Memory B cell (primary cell): ENCODE results near the gene ISG20.
A peak's percentile ranks its signal among the peaks of the same experiment; 100 is the strongest.

Experiments
- ATAC-seq: fragments of 150-1000 bp; cut with Tn5 transposase; 2 replicates; pipeline ENCODE4 v1.10.0; 2021; ENCODE audit warnings: low read depth, mild to moderate bottlenecking, moderate library complexity
- DNase-seq, 2 donors: peaks; one replicate each; pipeline ENCODE4 v3.0.0; 2022; ENCODE audit warnings: low spot score in 2 of 2
- H3K27ac Mint-ChIP-seq: one replicate; pipeline ENCODE4 v1.8.0; 2022; ENCODE audit warnings: mild to moderate bottlenecking, moderate library complexity, mixed read lengths
- H3K27me3 Mint-ChIP-seq: one replicate; pipeline ENCODE4 v1.8.0; 2022; ENCODE audit warnings: mixed read lengths
- H3K36me3 Mint-ChIP-seq: one replicate; pipeline ENCODE4 v1.8.0; 2022; ENCODE audit warnings: mild to moderate bottlenecking, mixed read lengths
- H3K4me1 Mint-ChIP-seq: one replicate; pipeline ENCODE4 v1.8.0; 2022; ENCODE audit warnings: mixed read lengths
- H3K4me3 Mint-ChIP-seq: one replicate; pipeline ENCODE4 v1.8.0; 2022; ENCODE audit warnings: mild to moderate bottlenecking, moderate library complexity, mixed read lengths
- H3K9me3 Mint-ChIP-seq: one replicate; pipeline ENCODE4 v1.8.0; 2022; ENCODE audit warnings: mixed read lengths

ISG20 gene

DNA sequence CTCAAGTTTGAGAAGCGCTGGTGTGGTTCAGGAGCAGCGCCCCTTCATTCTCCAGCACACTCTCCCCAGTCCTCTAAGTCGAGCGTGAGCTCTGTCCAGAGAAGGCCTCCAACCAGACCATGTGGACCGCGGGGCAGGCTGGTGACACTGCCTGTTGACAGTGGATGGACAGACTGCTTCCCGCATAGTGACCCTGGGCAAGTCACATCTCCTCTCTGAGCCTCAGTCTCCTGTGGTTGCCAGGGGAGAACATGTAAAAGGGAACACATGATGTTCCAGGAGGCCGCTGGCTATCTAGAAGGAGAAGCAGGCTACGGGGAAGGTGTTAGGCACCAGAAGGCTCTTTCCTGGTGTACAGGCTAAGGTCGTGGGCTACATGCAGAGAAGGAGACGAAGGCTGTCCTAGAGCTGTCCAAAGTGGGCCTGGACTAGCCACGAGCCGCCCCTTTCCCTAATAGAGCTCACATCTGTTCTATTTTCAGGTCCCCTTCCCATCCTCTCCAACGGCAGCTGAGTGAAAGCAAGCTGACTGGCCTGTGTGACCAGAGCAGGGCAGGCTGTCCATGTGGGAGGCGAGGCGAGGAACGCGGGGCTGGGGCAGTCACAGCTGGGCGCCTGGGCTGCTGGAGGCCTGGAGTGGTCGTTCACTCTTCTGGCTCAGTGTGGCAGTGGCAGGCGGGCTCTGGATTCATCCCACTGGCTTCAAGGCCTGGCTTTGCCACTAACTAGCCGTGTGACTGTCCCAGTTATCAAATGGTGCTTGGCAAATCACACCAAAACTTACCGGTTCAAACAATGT, 11.1 kb downstream of the ISG20 start:
- no peaks in the 10 kb centered on the region for H3K27me3 Mint-ChIP-seq
- no peak for ATAC-seq
- peaks cover 57% of the 10 kb centered on the region for H3K4me1 Mint-ChIP-seq
- H3K27ac Mint-ChIP-seq, result peak overlapping the region; percentile 87
- H3K9me3 Mint-ChIP-seq, result no peaks in the 10 kb centered on the region
- H3K36me3 Mint-ChIP-seq, result peaks cover 26% of the 10 kb centered on the region
- no peak for DNase-seq
- peak overlapping the region; percentile 54 for H3K4me3 Mint-ChIP-seq

DNA sequence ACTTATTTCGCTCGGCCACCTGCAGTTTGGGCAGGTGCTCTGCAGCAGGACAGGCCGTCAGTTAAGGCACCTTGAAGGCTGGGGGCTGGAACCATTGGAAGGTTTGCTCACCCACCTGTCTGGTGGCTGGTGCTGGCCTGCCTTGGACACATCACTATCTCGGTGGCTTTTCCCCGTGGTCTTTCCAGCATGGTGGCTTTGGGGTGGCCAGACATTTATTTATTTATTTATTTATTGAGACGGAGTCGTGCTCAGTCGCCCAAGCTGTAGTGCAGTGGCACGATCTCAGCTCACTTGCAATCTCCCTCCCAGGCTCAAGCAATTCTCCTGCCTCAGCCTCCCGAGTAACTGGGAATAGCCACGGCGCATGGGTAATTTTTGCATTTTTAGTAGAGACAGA, 11.7 kb downstream of the ISG20 start:
- Mint-ChIP-seq H3K9me3 (no peaks in the 10 kb centered on the region), H3K27me3 (no peaks in the 10 kb centered on the region), H3K4me3 (no peak overlapping the region), H3K27ac (peak overlapping the region; percentile 53), H3K4me1 (peaks cover 56% of the 10 kb centered on the region), H3K36me3 (peaks cover 23% of the 10 kb centered on the region)
- ATAC-seq (no peak), DNase-seq (no peak)

DNA sequence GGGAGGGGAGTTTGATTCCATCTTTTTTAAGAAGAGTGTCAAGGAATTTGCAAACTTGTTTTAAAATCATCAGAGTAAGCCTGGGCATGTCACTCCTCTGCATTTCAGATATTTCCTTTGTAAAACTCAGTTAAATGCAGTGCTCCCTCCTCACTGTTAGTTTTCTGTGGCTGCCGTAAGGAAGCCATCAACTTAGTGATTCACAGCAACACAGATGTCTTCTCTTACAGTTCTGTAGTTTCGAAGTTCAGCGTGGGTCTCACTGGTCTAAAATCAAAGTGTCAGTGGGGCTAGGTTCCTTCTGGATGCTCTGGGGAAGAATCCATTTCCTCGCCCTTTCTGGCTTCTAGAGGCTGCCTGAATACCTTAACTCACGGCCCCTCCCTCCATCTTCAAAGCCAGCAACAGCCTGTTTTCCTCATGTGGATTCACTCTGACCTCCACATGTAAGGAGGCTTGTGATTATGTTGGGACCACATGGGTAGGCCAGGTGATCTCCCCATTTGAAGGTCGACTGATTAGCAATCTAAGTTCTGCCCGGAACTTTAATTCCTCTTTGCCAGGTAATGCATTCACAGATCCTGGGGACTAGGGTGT, 12.4 kb downstream of the ISG20 start:
- Mint-ChIP-seq H3K4me3 (no peak overlapping the region), H3K9me3 (no peaks in the 10 kb centered on the region), H3K27me3 (no peaks in the 10 kb centered on the region), H3K36me3 (peaks cover 19% of the 10 kb centered on the region), H3K27ac (peak overlapping the region; percentile 53), H3K4me1 (peaks cover 55% of the 10 kb centered on the region)
- ATAC-seq (no peak), DNase-seq (no peak)

DNA sequence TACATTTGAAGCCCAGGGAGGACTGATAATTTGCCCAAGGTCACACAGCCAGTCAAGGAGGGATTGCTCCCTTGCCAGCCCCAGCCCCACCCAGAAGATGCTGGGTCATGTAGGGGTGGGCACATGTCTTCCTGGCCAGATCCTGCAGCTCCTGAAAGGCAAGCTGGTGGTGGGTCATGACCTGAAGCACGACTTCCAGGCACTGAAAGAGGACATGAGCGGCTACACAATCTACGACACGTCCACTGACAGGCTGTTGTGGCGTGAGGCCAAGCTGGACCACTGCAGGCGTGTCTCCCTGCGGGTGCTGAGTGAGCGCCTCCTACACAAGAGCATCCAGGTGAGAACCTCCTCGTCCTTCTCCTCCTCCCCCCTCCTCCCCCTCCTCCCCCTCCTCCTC, 13.2 kb downstream of the ISG20 start:
- DNase-seq (no peak), ATAC-seq (no peak)
- no peaks in the 10 kb centered on the region for H3K9me3 Mint-ChIP-seq
- H3K27ac Mint-ChIP-seq, result peak overlapping the region; percentile 53
- H3K4me3 Mint-ChIP-seq, result no peak overlapping the region
- H3K27me3 Mint-ChIP-seq, result no peaks in the 10 kb centered on the region
- peaks cover 19% of the 10 kb centered on the region for H3K36me3 Mint-ChIP-seq
- peaks cover 54% of the 10 kb centered on the region for H3K4me1 Mint-ChIP-seq

DNA sequence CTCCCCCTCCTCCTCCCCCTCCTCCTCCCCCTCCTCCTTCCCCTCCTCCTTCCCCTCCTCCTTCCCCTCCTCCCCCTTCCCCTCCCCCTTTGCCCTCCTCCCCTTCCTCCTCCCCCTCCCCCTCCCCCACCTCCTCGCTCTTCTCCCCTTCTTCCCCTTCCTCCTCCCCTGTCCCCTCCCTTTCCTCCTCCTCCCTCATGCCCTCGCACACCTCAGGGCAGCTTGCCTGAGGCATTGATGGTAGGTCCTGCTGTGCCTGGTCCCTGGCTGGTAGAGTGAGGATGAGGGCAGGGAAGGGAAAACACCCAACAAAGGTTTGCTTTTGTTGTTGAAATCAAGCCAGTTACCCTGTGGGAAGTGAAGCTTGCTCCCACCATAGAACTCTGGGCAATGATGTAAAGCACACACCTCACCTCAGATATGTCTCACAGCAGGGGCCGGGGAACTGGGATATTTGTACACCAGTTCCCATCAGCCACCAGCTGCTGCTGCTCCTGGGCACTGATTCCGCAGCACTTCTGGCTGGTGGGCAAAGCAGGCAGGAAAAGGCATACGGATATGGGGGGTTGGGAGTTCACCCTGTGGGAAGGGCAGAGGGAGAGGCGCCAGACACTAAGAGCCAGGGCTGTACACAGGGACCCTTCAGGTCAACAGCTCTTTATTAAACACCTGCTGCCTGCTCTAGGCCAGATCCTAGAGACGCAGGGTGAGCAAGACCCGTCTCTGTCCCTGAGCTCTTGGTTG, 13.8 kb downstream of the ISG20 start:
- peaks cover 53% of the 10 kb centered on the region for H3K4me1 Mint-ChIP-seq
- no peak for DNase-seq
- peaks cover 17% of the 10 kb centered on the region for H3K36me3 Mint-ChIP-seq
- no peaks in the 10 kb centered on the region for H3K9me3 Mint-ChIP-seq
- H3K27ac Mint-ChIP-seq, result peak overlapping the region; percentile 67
- no peaks in the 10 kb centered on the region for H3K27me3 Mint-ChIP-seq
- no peak for ATAC-seq
- no peak overlapping the region for H3K4me3 Mint-ChIP-seq

DNA sequence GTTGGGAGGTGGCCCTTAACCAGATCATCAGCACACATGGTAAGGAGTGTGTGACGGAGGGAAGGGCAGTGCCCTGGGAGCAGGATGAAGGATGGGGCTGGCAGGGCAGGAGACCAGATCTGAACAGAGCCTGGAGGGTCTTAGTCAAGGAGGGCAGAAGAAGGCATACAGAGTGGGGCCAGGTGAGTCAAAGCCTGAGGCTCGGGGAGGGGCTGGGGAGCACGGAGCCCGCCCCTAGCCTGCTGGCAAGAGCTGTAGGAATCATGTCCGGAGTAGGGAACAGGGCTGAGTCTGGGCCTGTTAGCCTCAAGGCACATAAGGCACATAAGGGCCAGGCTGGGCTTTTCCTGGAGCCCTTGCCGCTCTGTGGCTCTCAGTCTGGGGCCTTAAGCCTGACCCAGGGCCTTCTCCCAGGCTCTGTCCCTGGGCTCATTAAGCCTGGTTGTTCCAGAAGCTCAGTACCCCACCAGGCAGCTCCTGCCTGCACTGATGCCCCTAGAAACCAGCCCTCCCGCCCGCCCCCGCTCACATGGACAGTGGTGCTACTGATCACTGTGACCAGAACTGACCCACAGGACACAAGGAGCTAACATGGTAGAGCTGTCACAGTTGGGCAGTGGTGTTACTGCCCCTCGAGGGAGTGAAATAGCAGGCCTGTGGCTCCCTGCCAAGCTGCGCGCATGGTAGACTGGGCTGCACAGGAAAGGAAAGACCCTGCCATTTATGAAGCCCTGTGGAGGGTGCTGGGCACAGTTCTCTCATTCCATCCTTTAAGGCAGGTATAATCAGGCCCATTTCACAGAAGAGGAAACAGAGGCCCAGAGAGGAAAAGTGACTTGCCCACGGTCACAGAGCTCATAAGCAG, 14.6 kb downstream of the ISG20 start:
- no peaks in the 10 kb centered on the region for H3K9me3 Mint-ChIP-seq
- peaks cover 53% of the 10 kb centered on the region for H3K4me1 Mint-ChIP-seq
- no peak overlapping the region for H3K4me3 Mint-ChIP-seq
- H3K36me3 Mint-ChIP-seq, result peaks cover 11% of the 10 kb centered on the region
- DNase-seq (no peak), ATAC-seq (no peak)
- H3K27ac Mint-ChIP-seq, result peak overlapping the region; percentile 67
- no peaks in the 10 kb centered on the region for H3K27me3 Mint-ChIP-seq

DNA sequence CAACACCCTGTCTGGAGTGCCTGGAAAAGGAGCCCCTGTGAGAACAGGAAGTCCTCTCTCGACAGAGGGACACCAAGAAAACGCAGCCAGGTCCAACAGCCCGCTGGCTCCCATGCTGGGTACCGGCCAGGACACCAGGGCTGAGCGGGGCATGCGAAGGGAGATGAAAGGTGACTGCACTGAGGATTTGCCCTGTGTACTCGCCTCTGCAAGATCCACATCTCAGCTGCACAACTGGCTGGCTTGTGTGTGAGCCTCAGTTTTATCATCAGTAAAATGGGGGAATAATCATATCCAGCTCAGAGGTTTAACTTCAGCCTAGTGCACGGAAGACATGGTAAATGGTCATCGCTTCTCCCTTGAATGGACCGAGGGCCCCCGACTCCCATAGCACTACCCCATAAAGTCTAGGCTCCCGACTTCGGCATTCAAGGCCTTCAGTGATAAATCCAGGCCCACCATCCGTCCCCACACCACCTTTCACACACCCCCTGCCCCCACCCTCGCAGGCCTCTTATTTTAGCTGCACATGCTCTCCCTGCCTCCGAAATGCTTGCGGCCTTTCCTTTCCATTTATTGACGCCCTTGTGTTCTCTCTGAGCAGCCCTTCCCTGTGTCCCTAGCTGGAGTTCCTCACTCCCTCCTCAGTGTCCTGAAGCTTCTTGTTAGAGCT, 15.8 kb downstream of the ISG20 start:
- DNase-seq, result no peak
- H3K9me3 Mint-ChIP-seq, result no peaks in the 10 kb centered on the region
- no peaks in the 10 kb centered on the region for H3K27me3 Mint-ChIP-seq
- H3K4me3 Mint-ChIP-seq, result no peak overlapping the region
- peaks cover 8% of the 10 kb centered on the region for H3K36me3 Mint-ChIP-seq
- no peak for ATAC-seq
- H3K4me1 Mint-ChIP-seq, result peaks cover 47% of the 10 kb centered on the region
- H3K27ac Mint-ChIP-seq, result no peak overlapping the region

DNA sequence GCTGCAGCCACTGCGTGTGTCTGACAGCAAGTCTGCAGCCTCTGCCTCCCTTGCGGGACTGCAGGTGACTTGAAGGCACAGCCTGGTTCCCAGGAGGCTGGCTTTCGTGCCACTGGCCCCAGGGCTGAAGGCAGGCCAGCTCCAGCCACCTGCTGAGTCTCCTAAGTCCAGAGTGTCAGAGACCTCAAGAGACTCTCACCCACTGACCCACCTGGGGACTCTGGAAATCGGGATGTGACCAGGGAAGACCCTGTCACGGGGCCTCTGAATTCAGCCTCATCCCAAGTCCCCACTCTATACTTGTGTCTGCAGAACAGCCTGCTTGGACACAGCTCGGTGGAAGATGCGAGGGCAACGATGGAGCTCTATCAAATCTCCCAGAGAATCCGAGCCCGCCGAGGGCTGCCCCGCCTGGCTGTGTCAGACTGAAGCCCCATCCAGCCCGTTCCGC, 16.3 kb downstream of the ISG20 start:
- H3K9me3 Mint-ChIP-seq, result no peaks in the 10 kb centered on the region
- no peaks in the 10 kb centered on the region for H3K27me3 Mint-ChIP-seq
- peak overlapping the region; percentile 94 for H3K27ac Mint-ChIP-seq
- ATAC-seq (no peak), DNase-seq (no peak)
- H3K36me3 Mint-ChIP-seq, result peaks cover 8% of the 10 kb centered on the region
- no peak overlapping the region for H3K4me3 Mint-ChIP-seq
- H3K4me1 Mint-ChIP-seq, result peaks cover 43% of the 10 kb centered on the region

DNA sequence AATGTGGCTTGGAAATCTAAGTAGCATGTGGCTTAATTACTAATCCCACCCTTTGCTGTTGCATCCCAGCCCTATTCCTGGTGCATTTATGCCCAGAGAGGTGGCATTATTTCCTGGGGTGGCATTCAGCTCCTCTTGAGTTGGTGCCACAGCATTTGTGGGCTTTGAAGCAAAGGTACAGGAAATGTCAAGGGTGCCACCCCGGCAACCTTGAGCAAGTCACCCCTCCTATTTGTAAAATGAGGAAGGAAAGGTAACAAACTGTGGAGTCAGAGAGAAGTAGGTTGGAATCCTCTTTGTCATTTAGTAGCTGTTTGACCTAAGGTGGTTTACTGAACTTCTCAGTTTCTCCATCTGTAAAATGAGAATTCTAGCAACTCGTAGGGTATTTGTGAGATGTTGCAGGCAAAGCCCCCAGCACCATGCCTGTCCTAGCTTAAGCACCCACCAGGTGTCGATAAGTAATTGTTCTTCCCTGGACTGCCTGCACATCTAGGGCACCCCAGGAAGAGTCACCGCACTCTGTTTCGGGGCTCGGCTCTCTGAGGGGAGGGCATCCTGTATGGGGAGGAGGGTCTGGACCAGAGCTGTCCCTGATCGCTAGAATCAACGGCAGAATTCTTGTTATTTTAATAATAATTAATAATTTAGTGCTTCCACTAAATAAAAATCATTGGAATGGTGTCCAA, 17.1 kb downstream of the ISG20 start:
- peak; percentile 4 for ATAC-seq
- DNase-seq, result no peak
- H3K36me3 Mint-ChIP-seq, result peaks cover 8% of the 10 kb centered on the region
- no peaks in the 10 kb centered on the region for H3K9me3 Mint-ChIP-seq
- peaks cover 47% of the 10 kb centered on the region for H3K4me1 Mint-ChIP-seq
- H3K27ac Mint-ChIP-seq, result peak overlapping the region; percentile 94
- H3K4me3 Mint-ChIP-seq, result peak overlapping the region; percentile 57
- no peaks in the 10 kb centered on the region for H3K27me3 Mint-ChIP-seq

DNA sequence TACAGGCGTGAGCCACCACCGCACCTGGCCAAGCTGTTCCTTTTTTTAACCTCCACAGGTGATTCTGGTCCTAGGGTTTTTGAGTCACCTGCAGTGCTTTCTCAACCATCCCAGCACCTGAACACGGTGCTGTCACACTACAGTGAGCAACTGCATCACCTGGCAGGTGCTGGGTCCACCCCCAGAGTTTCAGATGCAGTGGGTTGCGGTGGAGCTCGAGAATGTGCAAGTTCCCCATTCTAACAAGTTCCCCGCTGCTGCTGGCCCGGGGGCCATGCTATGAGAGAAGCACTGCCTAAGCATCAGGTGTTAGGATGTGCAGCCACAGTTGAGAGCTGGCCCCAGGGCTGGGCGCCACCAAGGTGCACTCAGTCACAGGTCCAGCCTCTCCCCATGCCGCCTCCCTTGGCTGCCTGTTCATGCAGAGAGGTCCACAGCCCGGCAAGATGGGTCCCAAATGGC, 18.0 kb downstream of the ISG20 start:
- DNase-seq (peak; percentile 73 to 84), ATAC-seq (peak; percentile 95)
- H3K36me3 Mint-ChIP-seq, result peaks cover 10% of the 10 kb centered on the region
- peaks cover 47% of the 10 kb centered on the region for H3K4me1 Mint-ChIP-seq
- H3K4me3 Mint-ChIP-seq, result peak overlapping the region; percentile 58
- no peaks in the 10 kb centered on the region for H3K27me3 Mint-ChIP-seq
- H3K9me3 Mint-ChIP-seq, result no peaks in the 10 kb centered on the region
- H3K27ac Mint-ChIP-seq, result peak overlapping the region; percentile 94

DNA sequence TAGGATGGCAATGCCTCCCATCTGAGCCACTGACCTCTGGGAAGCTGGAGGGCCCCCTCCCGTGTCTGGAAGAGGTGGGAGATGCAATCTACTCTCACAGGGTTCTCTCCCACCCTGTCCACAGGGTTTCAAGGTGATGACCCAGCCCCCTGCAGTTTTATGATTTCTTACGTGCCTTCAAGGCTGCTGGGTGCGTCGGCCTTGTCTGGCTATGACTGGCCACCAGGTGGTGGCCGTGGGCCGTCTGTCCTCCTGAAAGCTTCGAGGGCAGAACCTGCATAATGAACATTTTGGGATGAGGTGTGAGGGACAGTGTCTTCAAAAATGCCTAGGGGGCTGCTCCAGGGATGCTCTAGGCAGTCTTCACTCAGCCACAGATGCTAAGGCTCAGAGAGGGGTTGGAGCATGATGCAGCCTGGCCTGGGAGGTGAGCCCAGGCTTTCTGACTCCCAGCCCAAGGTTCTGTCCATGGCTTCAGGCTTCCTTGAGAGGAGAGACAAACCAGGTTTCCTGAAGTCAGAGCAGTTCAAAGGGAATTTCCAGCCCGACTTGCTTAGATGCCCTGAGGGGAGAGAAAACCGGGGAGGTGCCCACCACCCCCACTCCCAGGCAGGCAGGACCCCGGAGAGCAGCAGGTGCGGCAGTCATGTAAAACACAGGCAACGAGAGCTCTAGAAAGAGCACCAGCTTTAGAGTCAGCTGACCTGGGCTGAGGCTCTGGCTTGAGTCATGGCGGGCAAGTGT, 18.7 kb downstream of the ISG20 start:
- peak overlapping the region; percentile 22 for H3K4me3 Mint-ChIP-seq
- ATAC-seq (no peak), DNase-seq (no peak)
- no peaks in the 10 kb centered on the region for H3K9me3 Mint-ChIP-seq
- no peaks in the 10 kb centered on the region for H3K27me3 Mint-ChIP-seq
- H3K36me3 Mint-ChIP-seq, result peaks cover 10% of the 10 kb centered on the region
- peak overlapping the region; percentile 94 for H3K27ac Mint-ChIP-seq
- H3K4me1 Mint-ChIP-seq, result peaks cover 46% of the 10 kb centered on the region
